Fibroblast of lung (primary cell): Measurements from ENCODE around the gene HMGB2. TPM values are rescaled to one million over a fixed set of nuclear protein-coding genes. Genes with fewer than 3 reads are reported as not detected.

ENCODE experiments used
- DNase-seq, 2 donors: peaks; one replicate each; pipeline versions ENCODE4 v3.0.0 to v3.0.0-alpha.2; 2010; ENCODE audit warnings: low read depth in 2 of 2
- H2AFZ ChIP-seq: 2 replicates; pipeline ENCODE4 v1.5.1; 2012; ENCODE audit warnings: low read length, control low read depth, inconsistent platforms
- H3K27ac ChIP-seq: 2 replicates; pipeline ENCODE4 v1.5.1; 2011; ENCODE audit warnings: low read length, control low read depth; ENCODE audit not compliant: insufficient read depth
- H3K27me3 ChIP-seq: 2 replicates; pipeline ENCODE4 v1.5.1; 2011; ENCODE audit warnings: mild to moderate bottlenecking, low read length; ENCODE audit not compliant: control insufficient read depth, insufficient read depth
- H3K36me3 ChIP-seq: 2 replicates; pipeline ENCODE4 v1.5.1; 2011; ENCODE audit warnings: low read length; ENCODE audit not compliant: control insufficient read depth, insufficient read depth
- H3K4me1 ChIP-seq: 2 replicates; pipeline ENCODE4 v1.5.1; 2011; ENCODE audit warnings: low read length; ENCODE audit not compliant: control insufficient read depth, insufficient read depth; ENCODE audit errors: extremely low read depth
- H3K4me2 ChIP-seq: 2 replicates; pipeline ENCODE4 v1.5.1; 2011; ENCODE audit warnings: low read length, control low read depth; ENCODE audit not compliant: insufficient read depth; ENCODE audit errors: extremely low read depth
- H3K4me3 ChIP-seq, 4 experiments: fragments of 200-600 bp in 1 of 4; sonication (generic) in 1 of 4; replicated peaks in 1 of 4; 2 replicates each; pipeline ENCODE4 v1.5.1; 2011 to 2016; ENCODE audit warnings: low read length in 4 of 4, low read depth in 3 of 4, mild to moderate bottlenecking in 3 of 4, control low read depth in 2 of 4, inconsistent platforms in 1 of 4, mixed read lengths in 1 of 4; ENCODE audit not compliant: insufficient read depth in 1 of 4; ENCODE audit errors: control extremely low read depth in 1 of 4
- H3K79me2 ChIP-seq: 2 replicates; pipeline ENCODE4 v1.5.1; 2012; ENCODE audit warnings: mild to moderate bottlenecking, low read length, inconsistent platforms; ENCODE audit not compliant: control insufficient read depth, insufficient read depth
- H3K9ac ChIP-seq: 2 replicates; pipeline ENCODE4 v1.5.1; 2011; ENCODE audit warnings: mild to moderate bottlenecking, low read length, control low read depth; ENCODE audit not compliant: insufficient read depth
- H3K9me3 ChIP-seq: 2 replicates; pipeline ENCODE4 v1.5.1; 2012; ENCODE audit warnings: low read depth, low read length; ENCODE audit not compliant: control insufficient read depth, insufficient read depth
- H4K20me1 ChIP-seq: 2 replicates; pipeline ENCODE4 v1.5.1; 2011; ENCODE audit warnings: low read length; ENCODE audit not compliant: control insufficient read depth, insufficient read depth; ENCODE audit errors: extremely low read depth
- CTCF ChIP-seq, 2 donors: IDR thresholded peaks in 1 of 2; conservative IDR thresholded peaks in 1 of 2; 1 replicate in 1 of 2; 2 replicates in 1 of 2; pipeline ENCODE4 v1.5.1; 2011 to 2012; ENCODE audit warnings: low read length in 2 of 2, control low read depth in 1 of 2, inconsistent platforms in 1 of 2, low read depth in 1 of 2, mild to moderate bottlenecking in 1 of 2
- EZH2 ChIP-seq: IDR thresholded peaks from 2 replicates; pipeline ENCODE4 v1.5.1; 2012; ENCODE audit warnings: low read length, control low read depth, mild to moderate bottlenecking; ENCODE audit errors: missing control alignments
- polyA minus RNA-seq: library from RNA; depleted of rRNA, polyadenylated mRNA; stranded (reverse); fragments of >200 nt; gene quantifications from 2 replicates; pipeline ENCODE4 v1.2.3, GENCODE V29; 2011; ENCODE audit warnings: low replicate concordance
- polyA plus RNA-seq, 2 donors: library from polyadenylated mRNA; depleted of rRNA in 1 of 2; stranded (reverse) in 1 of 2; unstranded in 1 of 2; fragments of >200 nt; gene quantifications; 2 replicates each; pipeline ENCODE4 v1.2.1, GENCODE V29; 2011 to 2012; ENCODE audit warnings: missing spikeins in 1 of 2
- total RNA-seq: library from RNA; depleted of rRNA; stranded (reverse); fragments of >200 nt; gene quantifications from 2 replicates; pipeline ENCODE4 v1.2.1, GENCODE V29; 2014

The HMGB2 gene
- 57.0 and 183 TPM in 2 replicates for total RNA-seq
- polyA plus RNA-seq, result 123 and 215 TPM in 2 replicates
- polyA plus RNA-seq (2012), result 93.0 and 180 TPM in 2 replicates
- polyA minus RNA-seq, result 2.0 and 4.9 TPM in 2 replicates

GRCh38 chr4:173334085-173334890, at the start of gene HMGB2:
Gene HMGB2 (minus strand): TSS chr4:173334358. CDS start chr4:173333649, 709 bp downstream.
- DNase-seq, result peak; percentile 100
- Histone ChIP-seq H4K20me1 (no peaks in the 10 kb centered on the region), H3K4me3 (peak within 1 kb of the TSS; percentile 85 to 98 (median 90)), H3K27ac (peak within 1 kb of the TSS; percentile 98), H3K4me2 (peak within 1 kb of the TSS; percentile 93), H3K9me3 (no peaks in the 10 kb centered on the region), H3K4me1 (peaks cover 3% of the 10 kb centered on the region), H3K9ac (peak within 1 kb of the TSS; percentile 98), H2AFZ (peak within 1 kb of the TSS; percentile 79), H3K27me3 (no peaks in the 10 kb centered on the region), H3K79me2 (peaks cover 39% of the 10 kb centered on the region), H3K36me3 (no peaks in the 10 kb centered on the region)
- TF ChIP-seq EZH2 (no peak), CTCF (conservative IDR thresholded peaks at IDR 0.05 in 1 of 2, IDR thresholded peaks at IDR 0.05 in 1 of 2; ENCODE audit: low read depth in 1 of 2, low read length in 2 of 2) (no peak)

- H3K9ac ChIP-seq, result no peak overlapping the region
- no peak overlapping the region for H3K4me3 ChIP-seq
- no peaks in the 10 kb centered on the region for H3K9me3 ChIP-seq
- no peak overlapping the region for H3K27ac ChIP-seq
- H3K79me2 ChIP-seq, result no peaks in the 10 kb centered on the region
- TF ChIP-seq EZH2 (no peak), CTCF (conservative IDR thresholded peaks at IDR 0.05 in 1 of 2, IDR thresholded peaks at IDR 0.05 in 1 of 2; ENCODE audit: low read depth in 1 of 2, low read length in 2 of 2) (no peak)
- no peak overlapping the region for H2AFZ ChIP-seq
- no peaks in the 10 kb centered on the region for H3K27me3 ChIP-seq
- H3K4me2 ChIP-seq, result no peak overlapping the region
- no peaks in the 10 kb centered on the region for H4K20me1 ChIP-seq
- no peaks in the 10 kb centered on the region for H3K36me3 ChIP-seq
- no peaks in the 10 kb centered on the region for H3K4me1 ChIP-seq
- DNase-seq, result no peak
Observed at GRCh38 chr4:173382349-173382748, 48.2 kb upstream of the HMGB2 start.

GRCh38 chr4:173381610-173382009, 47.5 kb upstream of the HMGB2 start:
- Histone ChIP-seq H3K36me3 (no peaks in the 10 kb centered on the region), H3K4me1 (no peaks in the 10 kb centered on the region), H3K27ac (no peak overlapping the region), H3K27me3 (no peaks in the 10 kb centered on the region), H3K4me2 (no peak overlapping the region), H2AFZ (no peak overlapping the region), H4K20me1 (no peaks in the 10 kb centered on the region), H3K79me2 (no peaks in the 10 kb centered on the region), H3K9ac (no peak overlapping the region), H3K9me3 (no peaks in the 10 kb centered on the region), H3K4me3 (no peak overlapping the region)
- DNase-seq, result no peak
- TF ChIP-seq CTCF (conservative IDR thresholded peaks at IDR 0.05 in 1 of 2, IDR thresholded peaks at IDR 0.05 in 1 of 2; ENCODE audit: low read depth in 1 of 2, low read length in 2 of 2) (no peak), EZH2 (no peak)
